Loucy (cell line): Measurements from ENCODE around the gene SLC9A4.

Experiments
- H2AFZ ChIP-seq: fragments of 200-600 bp; sonication (generic); 2 replicates; pipeline ENCODE4 v1.6.0; 2016; ENCODE audit warnings: antibody characterized with exemption, mild to moderate bottlenecking, low read length, moderate library complexity
- H3F3A ChIP-seq: fragments of 200-600 bp; 2 replicates; pipeline ENCODE4 v1.6.0; 2016; ENCODE audit warnings: antibody characterized with exemption, low read depth, mild to moderate bottlenecking
- H3K27me3 ChIP-seq: fragments of 200-600 bp; sonication (generic); 2 replicates; pipeline ENCODE4 v1.6.1; 2014; ENCODE audit warnings: low read length, mild to moderate bottlenecking; ENCODE audit not compliant: insufficient read depth, poor library complexity, severe bottlenecking
- H3K36me3 ChIP-seq: fragments of 200-600 bp; sonication (generic); 2 replicates; pipeline ENCODE4 v1.6.1; 2016; ENCODE audit warnings: low read length; ENCODE audit not compliant: insufficient read depth
- H3K4me1 ChIP-seq: fragments of 200-600 bp; sonication (generic); 2 replicates; pipeline ENCODE4 v1.5.1; 2014; ENCODE audit warnings: low read length, mild to moderate bottlenecking; ENCODE audit not compliant: insufficient read depth, poor library complexity, severe bottlenecking
- H3K4me2 ChIP-seq: fragments of 200-600 bp; sonication (generic); 2 replicates; pipeline ENCODE4 v1.6.0; 2014; ENCODE audit warnings: antibody characterized with exemption, low read length, low read depth, mild to moderate bottlenecking; ENCODE audit not compliant: poor library complexity, severe bottlenecking
- H3K4me3 ChIP-seq: fragments of 200-600 bp; sonication (generic); 2 replicates; pipeline ENCODE4 v1.5.1; 2014; ENCODE audit warnings: low read length, mild to moderate bottlenecking, mixed read lengths; ENCODE audit not compliant: poor library complexity, severe bottlenecking
- H3K79me2 ChIP-seq: fragments of 200-600 bp; sonication (generic); 2 replicates; pipeline ENCODE4 v1.6.1; 2014; ENCODE audit warnings: low read length; ENCODE audit not compliant: insufficient read depth
- H3K9ac ChIP-seq: fragments of 200-600 bp; sonication (generic); 2 replicates; pipeline ENCODE4 v1.6.0; 2014; ENCODE audit warnings: mild to moderate bottlenecking, low read depth, low read length, moderate library complexity; ENCODE audit not compliant: poor library complexity, severe bottlenecking
- H3K9me2 ChIP-seq: fragments of 200-600 bp; sonication (generic); replicated peaks from 2 replicates; pipeline ENCODE4 v1.6.1; 2016; ENCODE audit warnings: low read depth, low read length, mixed read lengths
- H3K9me3 ChIP-seq: fragments of 200-600 bp; sonication (generic); 2 replicates; pipeline ENCODE4 v1.6.1; 2014; ENCODE audit warnings: mild to moderate bottlenecking, antibody characterized with exemption, low read length, low read depth; ENCODE audit not compliant: insufficient read depth
- H4K20me1 ChIP-seq: fragments of 200-600 bp; sonication (generic); 2 replicates; pipeline ENCODE4 v1.6.0; 2014; ENCODE audit warnings: antibody characterized with exemption, low read length, mild to moderate bottlenecking; ENCODE audit not compliant: insufficient read depth, poor library complexity, severe bottlenecking
- EZH2phosphoT487 ChIP-seq: fragments of 200-600 bp; IDR thresholded peaks from 2 replicates; pipeline ENCODE4 v1.6.1; 2018; ENCODE audit warnings: antibody characterized with exemption, mild to moderate bottlenecking, moderate library complexity, borderline replicate concordance
- TF ChIP-seq, protein P1 (sequence below): fragments of 200-600 bp; sonication (generic); conservative IDR thresholded peaks from 2 replicates; pipeline ENCODE4 v1.5.1; 2014; ENCODE audit warnings: mild to moderate bottlenecking, antibody characterized with exemption, low read length

The SLC9A4 gene

GRCh38 chr2:102544182-102544581 lies 71.2 kb downstream of the SLC9A4 start:
- H2AFZ ChIP-seq, result no peak overlapping the region
- no peak overlapping the region for H3K4me2 ChIP-seq
- TF ChIP-seq EZH2phosphoT487, result no peak
- TF ChIP-seq, protein P1, sequence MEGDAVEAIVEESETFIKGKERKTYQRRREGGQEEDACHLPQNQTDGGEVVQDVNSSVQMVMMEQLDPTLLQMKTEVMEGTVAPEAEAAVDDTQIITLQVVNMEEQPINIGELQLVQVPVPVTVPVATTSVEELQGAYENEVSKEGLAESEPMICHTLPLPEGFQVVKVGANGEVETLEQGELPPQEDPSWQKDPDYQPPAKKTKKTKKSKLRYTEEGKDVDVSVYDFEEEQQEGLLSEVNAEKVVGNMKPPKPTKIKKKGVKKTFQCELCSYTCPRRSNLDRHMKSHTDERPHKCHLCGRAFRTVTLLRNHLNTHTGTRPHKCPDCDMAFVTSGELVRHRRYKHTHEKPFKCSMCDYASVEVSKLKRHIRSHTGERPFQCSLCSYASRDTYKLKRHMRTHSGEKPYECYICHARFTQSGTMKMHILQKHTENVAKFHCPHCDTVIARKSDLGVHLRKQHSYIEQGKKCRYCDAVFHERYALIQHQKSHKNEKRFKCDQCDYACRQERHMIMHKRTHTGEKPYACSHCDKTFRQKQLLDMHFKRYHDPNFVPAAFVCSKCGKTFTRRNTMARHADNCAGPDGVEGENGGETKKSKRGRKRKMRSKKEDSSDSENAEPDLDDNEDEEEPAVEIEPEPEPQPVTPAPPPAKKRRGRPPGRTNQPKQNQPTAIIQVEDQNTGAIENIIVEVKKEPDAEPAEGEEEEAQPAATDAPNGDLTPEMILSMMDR, result no peak
- H3K36me3 ChIP-seq, result no peaks in the 10 kb centered on the region
- no peaks in the 10 kb centered on the region for H3F3A ChIP-seq
- H3K9me2 ChIP-seq, result no peaks in the 10 kb centered on the region
- no peaks in the 10 kb centered on the region for H3K4me1 ChIP-seq
- no peak overlapping the region for H3K4me3 ChIP-seq
- H3K79me2 ChIP-seq, result no peaks in the 10 kb centered on the region
- H3K27me3 ChIP-seq, result no peaks in the 10 kb centered on the region
- H3K9me3 ChIP-seq, result peaks cover 7% of the 10 kb centered on the region; the same call in 1 of the 2 replicates
- no peaks in the 10 kb centered on the region for H4K20me1 ChIP-seq
- H3K9ac ChIP-seq, result no peak overlapping the region

DNA sequence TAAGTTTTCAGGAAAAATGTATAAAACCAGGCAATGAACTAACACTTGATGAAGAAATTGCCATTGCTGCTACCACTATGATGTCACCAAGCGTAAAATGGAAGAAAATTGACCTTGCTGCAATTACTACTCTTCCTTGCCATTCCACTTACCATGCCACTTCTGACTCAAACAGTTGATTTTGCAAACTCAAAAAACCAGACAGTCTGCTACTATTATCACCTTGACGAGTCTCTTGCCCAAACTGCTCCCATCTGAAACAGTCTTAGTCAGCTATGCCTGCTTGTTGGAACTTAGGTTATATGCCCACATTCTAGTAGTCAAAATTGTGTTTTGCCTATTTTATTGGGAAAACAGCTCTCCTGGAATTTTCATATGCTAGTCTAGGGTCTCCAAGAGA lies 74.4 kb downstream of the SLC9A4 start:
- peaks cover 9% of the 10 kb centered on the region; the same call in 1 of the 2 replicates for H3K9me3 ChIP-seq
- H3K9me2 ChIP-seq, result no peaks in the 10 kb centered on the region
- no peaks in the 10 kb centered on the region for H3K4me1 ChIP-seq
- H4K20me1 ChIP-seq, result no peaks in the 10 kb centered on the region
- H3K9ac ChIP-seq, result no peak overlapping the region
- H2AFZ ChIP-seq, result no peak overlapping the region
- no peak for TF ChIP-seq EZH2phosphoT487
- TF ChIP-seq, protein P1, result no peak
- H3K27me3 ChIP-seq, result no peaks in the 10 kb centered on the region
- no peak overlapping the region for H3K4me2 ChIP-seq
- no peaks in the 10 kb centered on the region for H3F3A ChIP-seq
- no peaks in the 10 kb centered on the region for H3K36me3 ChIP-seq
- H3K4me3 ChIP-seq, result no peak overlapping the region
- no peaks in the 10 kb centered on the region for H3K79me2 ChIP-seq

GRCh38 chr2:102549027-102549426 lies 76.0 kb downstream of the SLC9A4 start:
- no peaks in the 10 kb centered on the region for H3K36me3 ChIP-seq
- H3K4me1 ChIP-seq, result no peaks in the 10 kb centered on the region
- H2AFZ ChIP-seq, result no peak overlapping the region
- H4K20me1 ChIP-seq, result no peaks in the 10 kb centered on the region
- H3K9ac ChIP-seq, result no peak overlapping the region
- no peaks in the 10 kb centered on the region for H3K27me3 ChIP-seq
- H3K9me2 ChIP-seq, result no peaks in the 10 kb centered on the region
- H3K9me3 ChIP-seq, result peaks cover 9% of the 10 kb centered on the region; the same call in 1 of the 2 replicates
- no peak overlapping the region for H3K4me2 ChIP-seq
- no peaks in the 10 kb centered on the region for H3F3A ChIP-seq
- TF ChIP-seq EZH2phosphoT487, result no peak
- TF ChIP-seq, protein P1, result no peak
- no peak overlapping the region for H3K4me3 ChIP-seq
- no peaks in the 10 kb centered on the region for H3K79me2 ChIP-seq
